Endodermal cell (in vitro differentiated cells): ENCODE measurements around the gene TSPAN8. TPM values are rescaled to one million over a fixed set of nuclear protein-coding genes. Genes with fewer than 3 reads are reported as not detected.

Experiments
- DNase-seq: peaks from one replicate; pipeline ENCODE4 v3.0.0-alpha.2; 2017
- H3K27ac ChIP-seq: 2 replicates; pipeline ENCODE4 v1.5.1; 2013; ENCODE audit warnings: mild to moderate bottlenecking, low read depth, low read length, moderate library complexity
- H3K27me3 ChIP-seq: 2 replicates; pipeline ENCODE4 v1.6.1; 2013; ENCODE audit warnings: mild to moderate bottlenecking, low read length, moderate library complexity; ENCODE audit not compliant: insufficient read depth, control insufficient read depth, poor library complexity, severe bottlenecking
- H3K36me3 ChIP-seq: 2 replicates; pipeline ENCODE4 v1.7.0; 2013; ENCODE audit warnings: mild to moderate bottlenecking, low read length, moderate library complexity; ENCODE audit not compliant: control insufficient read depth, insufficient read depth
- H3K4me1 ChIP-seq: one replicate; pipeline ENCODE4 v1.7.0; 2013; ENCODE audit warnings: low read length; ENCODE audit not compliant: control insufficient read depth, insufficient read depth
- H3K4me3 ChIP-seq: 2 replicates; pipeline ENCODE4 v1.5.1; 2013; ENCODE audit warnings: mild to moderate bottlenecking, low read length, moderate library complexity
- H3K9ac ChIP-seq: 2 replicates; pipeline ENCODE4 v1.6.1; 2013; ENCODE audit warnings: mild to moderate bottlenecking, low read length, moderate library complexity; ENCODE audit not compliant: poor library complexity, severe bottlenecking; ENCODE audit errors: extremely low read depth
- H3K9me3 ChIP-seq: 2 replicates; pipeline ENCODE4 v1.6.1; 2013; ENCODE audit warnings: mild to moderate bottlenecking, low read length, moderate library complexity; ENCODE audit not compliant: control insufficient read depth
- H3K27ac Mint-ChIP-seq: 2 replicates; pipeline ENCODE4 v1.8.0; 2020; ENCODE audit warnings: mixed read lengths
- H3K27me3 Mint-ChIP-seq: 2 replicates; pipeline ENCODE4 v1.8.0; 2021; ENCODE audit warnings: mild to moderate bottlenecking, mixed read lengths; ENCODE audit not compliant: insufficient read depth
- H3K36me3 Mint-ChIP-seq: 2 replicates; pipeline ENCODE4 v1.8.0; 2020; ENCODE audit warnings: low read depth, mixed read lengths
- H3K4me1 Mint-ChIP-seq: 2 replicates; pipeline ENCODE4 v1.8.0; 2020; ENCODE audit warnings: mixed read lengths
- H3K4me3 Mint-ChIP-seq: 2 replicates; pipeline ENCODE4 v1.8.0; 2020; ENCODE audit warnings: mild to moderate bottlenecking, moderate library complexity, mixed read lengths
- H3K9me3 Mint-ChIP-seq: 2 replicates; pipeline ENCODE4 v1.8.0; 2020; ENCODE audit warnings: mild to moderate bottlenecking, mixed read lengths
- WGBS, 2 experiments: methylation state at CpG; one replicate each; pipeline versions ENCODE4 v1.1.5 to v1.1.7; 2013; ENCODE audit warnings: missing lambda C conversion rate in 2 of 2, mixed read lengths in 1 of 2; ENCODE audit not compliant: insufficient coverage in 1 of 2, insufficient read length in 1 of 2; 5-methylcytosine and 5-hydroxymethylcytosine counted together
- long read RNA-seq, 4 experiments: library from polyadenylated mRNA in 2 of 4; library from RNA in 1 of 4; library from capped mRNA in 1 of 4; stranded (forward) in 3 of 4; unstranded in 1 of 4; transcript quantifications; one replicate each; pipeline ENCODE4 v2.0.0, GENCODE V29; 2020 to 2021; ENCODE audit warnings: inconsistent platforms in 1 of 4
- polyA plus RNA-seq, 2 experiments: library from polyadenylated mRNA; stranded (reverse); fragments of 50-300 nt; gene quantifications; one replicate each; pipeline ENCODE4 v1.2.3, GENCODE V29; 2013
- total RNA-seq, 2 donors: library from RNA; stranded (reverse); fragmentation: NEBNext Ultra II Directional in 1 of 2; extraction: Animal tissue kit (Norgen Biotek cat#: 25700) in 1 of 2; gene quantifications; 2 replicates in 1 of 2; 3 replicates in 1 of 2; pipeline ENCODE4 v1.2.1, GENCODE V29; 2021
- TF ChIP-seq, protein P1 (sequence below): fragments of 200-600 bp; sonication (generic); conservative IDR thresholded peaks from 2 replicates; pipeline ENCODE4 v1.5.0; 2021; ENCODE audit warnings: antibody characterized with exemption, mild to moderate bottlenecking

TSPAN8 gene
- 1 to 10 TPM in 1 of 2 donors, under 1 TPM in 1; 0.48 to 1.0 TPM for total RNA-seq
- not detected for polyA plus RNA-seq (2013, experiment 1 of 2)
- not detected for polyA plus RNA-seq (2013, experiment 2 of 2)
- long read RNA-seq, experiment 1, result 0 reads
- long read RNA-seq, experiment 2, result 0 reads
- long read RNA-seq, experiment 3, partial matches to known transcripts, result 0 of 2 reads
- long read RNA-seq, experiment 3, other reads (novel, unspliced or antisense), result 2 of 2 reads
- long read RNA-seq, experiment 4, partial matches to known transcripts, result 0 of 7 reads
- long read RNA-seq, experiment 4, other reads (novel, unspliced or antisense), result 7 of 7 reads

DNA sequence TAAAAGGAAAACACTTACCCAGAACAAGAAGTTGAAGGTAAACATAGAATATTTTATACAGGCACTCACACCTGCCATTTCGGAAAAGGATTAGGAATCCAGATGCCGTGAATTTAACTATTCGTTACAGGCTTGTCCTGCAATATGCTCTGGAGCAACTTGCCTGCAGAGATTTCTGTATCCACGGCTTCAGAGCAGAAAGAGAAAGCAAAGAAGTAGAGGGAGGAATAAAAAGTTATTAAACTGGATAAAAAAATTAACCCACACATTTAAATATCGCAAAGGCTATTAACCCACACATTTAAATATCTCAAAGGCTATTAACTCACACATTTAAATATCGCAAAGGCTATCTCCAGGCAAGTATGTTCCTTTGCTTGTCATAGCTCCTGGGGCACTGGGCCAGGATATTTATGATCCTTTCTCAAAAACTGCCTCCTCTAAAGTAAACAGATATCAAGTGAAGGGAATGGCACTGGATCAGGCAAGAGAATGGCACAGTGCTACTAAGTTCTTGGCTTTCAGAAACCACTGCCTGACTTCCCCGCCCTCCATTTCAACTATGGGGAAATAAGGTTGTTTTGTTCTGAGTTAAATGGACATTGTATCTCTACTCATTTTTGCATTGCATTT, at the start of gene TSPAN8:
TSPAN8 (minus strand) TSS at position 399 of the 633 bp plus-strand sequence; CDS start at position 78, 321 bp downstream.
- no peak within 1 kb of the TSS for H3K27ac ChIP-seq
- H3K9me3 ChIP-seq, result no peaks in the 10 kb centered on the region
- Mint-ChIP-seq H3K4me3 (no peak within 1 kb of the TSS), H3K27ac (no peak within 1 kb of the TSS), H3K4me1 (peaks cover 7% of the 10 kb centered on the region), H3K27me3 (no peaks in the 10 kb centered on the region), H3K9me3 (no peaks in the 10 kb centered on the region), H3K36me3 (no peaks in the 10 kb centered on the region)
- H3K4me1 ChIP-seq, result no peaks in the 10 kb centered on the region
- 92 to 94% methylated on average over 3 to 6 of the region's 7 CpGs for WGBS, 2 experiments
- H3K27me3 ChIP-seq, result no peaks in the 10 kb centered on the region
- TF ChIP-seq, protein P1, sequence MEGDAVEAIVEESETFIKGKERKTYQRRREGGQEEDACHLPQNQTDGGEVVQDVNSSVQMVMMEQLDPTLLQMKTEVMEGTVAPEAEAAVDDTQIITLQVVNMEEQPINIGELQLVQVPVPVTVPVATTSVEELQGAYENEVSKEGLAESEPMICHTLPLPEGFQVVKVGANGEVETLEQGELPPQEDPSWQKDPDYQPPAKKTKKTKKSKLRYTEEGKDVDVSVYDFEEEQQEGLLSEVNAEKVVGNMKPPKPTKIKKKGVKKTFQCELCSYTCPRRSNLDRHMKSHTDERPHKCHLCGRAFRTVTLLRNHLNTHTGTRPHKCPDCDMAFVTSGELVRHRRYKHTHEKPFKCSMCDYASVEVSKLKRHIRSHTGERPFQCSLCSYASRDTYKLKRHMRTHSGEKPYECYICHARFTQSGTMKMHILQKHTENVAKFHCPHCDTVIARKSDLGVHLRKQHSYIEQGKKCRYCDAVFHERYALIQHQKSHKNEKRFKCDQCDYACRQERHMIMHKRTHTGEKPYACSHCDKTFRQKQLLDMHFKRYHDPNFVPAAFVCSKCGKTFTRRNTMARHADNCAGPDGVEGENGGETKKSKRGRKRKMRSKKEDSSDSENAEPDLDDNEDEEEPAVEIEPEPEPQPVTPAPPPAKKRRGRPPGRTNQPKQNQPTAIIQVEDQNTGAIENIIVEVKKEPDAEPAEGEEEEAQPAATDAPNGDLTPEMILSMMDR, result no peak
- H3K4me3 ChIP-seq, result no peak within 1 kb of the TSS
- H3K9ac ChIP-seq, result no peak within 1 kb of the TSS
- DNase-seq, result no peak
- H3K36me3 ChIP-seq, result no peaks in the 10 kb centered on the region

DNA sequence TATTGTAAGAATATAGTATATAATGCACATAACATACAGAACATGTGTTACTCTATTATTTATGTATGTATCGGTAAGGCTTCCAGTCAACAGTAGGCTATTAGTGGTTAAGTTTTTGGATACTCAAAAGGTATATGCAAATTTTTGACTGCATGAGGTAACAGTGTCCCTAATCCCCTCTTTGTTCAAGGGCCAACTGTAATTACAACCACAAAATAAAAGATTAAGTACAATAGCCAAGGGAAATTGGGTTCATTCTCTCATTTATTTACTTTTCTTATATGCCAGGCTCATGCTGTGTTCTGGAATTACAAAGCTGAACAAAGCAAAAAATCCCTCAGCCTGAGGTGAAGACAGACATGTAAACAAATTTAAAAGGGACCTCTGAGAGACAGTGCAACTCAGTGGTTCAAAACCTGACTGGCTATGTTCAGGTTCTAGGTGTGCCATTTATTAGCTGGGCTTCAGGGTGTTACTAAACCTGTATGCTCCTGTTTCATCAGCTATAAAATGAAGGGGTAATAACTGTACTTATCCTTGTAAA, 43.4 kb upstream of the TSPAN8 start:
- H3K4me3 Mint-ChIP-seq, result no peak overlapping the region
- TF ChIP-seq, protein P1, result no peak
- H3K27ac Mint-ChIP-seq, result no peak overlapping the region

DNA sequence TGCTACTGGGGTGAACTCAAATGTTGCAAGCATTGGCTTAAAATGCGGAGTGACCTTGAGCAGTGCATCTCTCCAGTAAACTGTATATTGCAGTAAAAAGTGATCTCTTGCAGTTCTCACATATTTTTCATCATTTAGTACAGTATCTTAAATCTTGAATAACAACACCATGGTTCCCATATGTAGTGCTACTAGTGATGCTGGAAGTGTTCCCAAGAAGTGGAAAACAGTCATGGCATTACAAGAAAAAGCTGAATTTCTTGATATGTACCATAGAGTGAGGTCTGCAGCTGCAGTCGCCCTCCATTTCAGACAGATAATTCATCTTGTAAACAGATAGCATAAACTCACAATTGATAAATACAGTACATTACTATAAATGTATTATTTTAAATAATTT, 42.9 kb upstream of the TSPAN8 start:
- Mint-ChIP-seq H3K9me3 (peaks cover 32% of the 10 kb centered on the region), H3K4me3 (no peak overlapping the region), H3K27me3 (no peaks in the 10 kb centered on the region), H3K4me1 (peaks cover 21% of the 10 kb centered on the region), H3K36me3 (peaks cover 2% of the 10 kb centered on the region), H3K27ac (no peak overlapping the region)
- H3K4me1 ChIP-seq, result peaks cover 6% of the 10 kb centered on the region
- WGBS, 2 experiments, result 89% methylated on average over 1 of the region's 2 CpGs; no CpG with 5 or more reads in 1 of the 2 experiments
- no peak overlapping the region for H3K9ac ChIP-seq
- TF ChIP-seq, protein P1, result no peak
- no peaks in the 10 kb centered on the region for H3K27me3 ChIP-seq
- DNase-seq, result no peak
- no peak overlapping the region for H3K4me3 ChIP-seq
- no peak overlapping the region for H3K27ac ChIP-seq
- H3K36me3 ChIP-seq, result no peaks in the 10 kb centered on the region
- H3K9me3 ChIP-seq, result peaks cover 21% of the 10 kb centered on the region

More for the DNA sequence above, 43.4 kb upstream of the TSPAN8 start:
- Histone ChIP-seq H3K27me3 (no peaks in the 10 kb centered on the region), H3K4me3 (peak overlapping the region; percentile 37), H3K4me1 (peaks cover 2% of the 10 kb centered on the region), H3K9ac (no peak overlapping the region), H3K9me3 (peaks cover 26% of the 10 kb centered on the region), H3K27ac (no peak overlapping the region), H3K36me3 (no peaks in the 10 kb centered on the region)
- peaks cover 18% of the 10 kb centered on the region for H3K4me1 Mint-ChIP-seq
- H3K9me3 Mint-ChIP-seq, result peaks cover 37% of the 10 kb centered on the region
- no CpG with 5 or more reads among the region's 1 CpG for WGBS, 2 experiments
- H3K36me3 Mint-ChIP-seq, result peaks cover 2% of the 10 kb centered on the region
- DNase-seq, result no peak
- no peaks in the 10 kb centered on the region for H3K27me3 Mint-ChIP-seq
